ENCODE results near the gene WFDC10A. TPM values are rescaled to one million over a fixed set of nuclear protein-coding genes. Genes with fewer than 3 reads are reported as not detected.
"Not testable (repeated sequence)": the region's sequence is repeated elsewhere in the genome, so short reads cannot be mapped to it uniquely, and the experiment has no call there.

Gene WFDC10A
- total RNA-seq, 1 donor, result not detected

GRCh38 chr20:45630371-45630770 is 832 bp downstream of the WFDC10A start:
- Histone ChIP-seq H3K4me3 (ENCODE audit: low read length) (no peak overlapping the region), H3K9me3 (ENCODE audit: low read depth, low read length) (no peaks in the 10 kb centered on the region), H3K4me1 (ENCODE audit: insufficient read depth, low read length) (no peaks in the 10 kb centered on the region)

GRCh38 chr20:45631184-45631583 is 1.6 kb downstream of the WFDC10A start, which contains the start of gene WFDC9:
TSS of gene WFDC9 (minus strand) at chr20:45631284. CDS start at chr20:45610181, 21,103 bp downstream.
- no peak within 1 kb of the TSS for H3K4me3 ChIP-seq (ENCODE audit: low read length)
- H3K4me1 ChIP-seq (ENCODE audit: insufficient read depth, low read length), result no peaks in the 10 kb centered on the region
- H3K9me3 ChIP-seq (ENCODE audit: low read depth, low read length), result no peaks in the 10 kb centered on the region
- no peaks in the 10 kb centered on the region for H3K27me3 ChIP-seq (ENCODE audit: insufficient read depth, low read length)

More at GRCh38 chr20:45630371-45630770, 832 bp downstream of the WFDC10A start:
- H3K27me3 ChIP-seq (ENCODE audit: insufficient read depth, low read length), result no peaks in the 10 kb centered on the region

GRCh38 chr20:45636513-45636912 is 7.0 kb downstream of the WFDC10A start:
- Histone ChIP-seq H3K27me3 (ENCODE audit: insufficient read depth, low read length) (peaks cover 8% of the 10 kb centered on the region), H3K9me3 (ENCODE audit: low read depth, low read length) (no peaks in the 10 kb centered on the region), H3K4me3 (ENCODE audit: low read length) (no peak overlapping the region), H3K4me1 (ENCODE audit: insufficient read depth, low read length) (no peaks in the 10 kb centered on the region)

GRCh38 chr20:45639687-45640086 is 10.1 kb downstream of the WFDC10A start:
- Histone ChIP-seq H3K4me1 (ENCODE audit: insufficient read depth, low read length) (no peaks in the 10 kb centered on the region), H3K9me3 (ENCODE audit: low read depth, low read length) (no peaks in the 10 kb centered on the region)

GRCh38 chr20:45641076-45641475 is 11.5 kb downstream of the WFDC10A start:
- H3K9me3 ChIP-seq (ENCODE audit: low read depth, low read length); H3K27me3 ChIP-seq (ENCODE audit: insufficient read depth, low read length); H3K4me1 ChIP-seq (ENCODE audit: insufficient read depth, low read length); H3K4me3 ChIP-seq (ENCODE audit: low read length): not testable (repeated sequence)

More at GRCh38 chr20:45639687-45640086, 10.1 kb downstream of the WFDC10A start:
- Histone ChIP-seq H3K27me3 (ENCODE audit: insufficient read depth, low read length) (peaks cover 8% of the 10 kb centered on the region), H3K4me3 (ENCODE audit: low read length) (no peak overlapping the region)

- not testable (repeated sequence) for H3K4me1 ChIP-seq (ENCODE audit: insufficient read depth, low read length); H3K4me3 ChIP-seq (ENCODE audit: low read length); H3K9me3 ChIP-seq (ENCODE audit: low read depth, low read length); H3K27me3 ChIP-seq (ENCODE audit: insufficient read depth, low read length)
Observed at GRCh38 chr20:45645869-45646268, 16.3 kb downstream of the WFDC10A start.

- Histone ChIP-seq H3K4me1 (ENCODE audit: insufficient read depth, low read length) (no peaks in the 10 kb centered on the region), H3K4me3 (ENCODE audit: low read length) (no peak overlapping the region), H3K27me3 (ENCODE audit: insufficient read depth, low read length) (no peaks in the 10 kb centered on the region)
Observed at GRCh38 chr20:45646875-45647274, 17.3 kb downstream of the WFDC10A start.

GRCh38 chr20:45647441-45648050 is 18.0 kb downstream of the WFDC10A start:
- no peaks in the 10 kb centered on the region for H3K4me1 ChIP-seq (ENCODE audit: insufficient read depth, low read length)
- no peaks in the 10 kb centered on the region for H3K27me3 ChIP-seq (ENCODE audit: insufficient read depth, low read length)
- H3K4me3 ChIP-seq (ENCODE audit: low read length), result no peak overlapping the region
- no peaks in the 10 kb centered on the region for H3K9me3 ChIP-seq (ENCODE audit: low read depth, low read length)

More at GRCh38 chr20:45646875-45647274, 17.3 kb downstream of the WFDC10A start:
- H3K9me3 ChIP-seq (ENCODE audit: low read depth, low read length), result no peaks in the 10 kb centered on the region

GRCh38 chr20:45649312-45649863 is 19.8 kb downstream of the WFDC10A start:
- no peaks in the 10 kb centered on the region for H3K4me1 ChIP-seq (ENCODE audit: insufficient read depth, low read length)
- no peaks in the 10 kb centered on the region for H3K9me3 ChIP-seq (ENCODE audit: low read depth, low read length)
- no peaks in the 10 kb centered on the region for H3K27me3 ChIP-seq (ENCODE audit: insufficient read depth, low read length)
- H3K4me3 ChIP-seq (ENCODE audit: low read length), result no peak overlapping the region

- not testable (repeated sequence) for H3K27me3 ChIP-seq (ENCODE audit: insufficient read depth, low read length); H3K9me3 ChIP-seq (ENCODE audit: low read depth, low read length); H3K4me3 ChIP-seq (ENCODE audit: low read length); H3K4me1 ChIP-seq (ENCODE audit: insufficient read depth, low read length)
Observed at GRCh38 chr20:45651726-45652125, 22.2 kb downstream of the WFDC10A start.

- H3K27me3 ChIP-seq (ENCODE audit: insufficient read depth, low read length); H3K4me3 ChIP-seq (ENCODE audit: low read length); H3K4me1 ChIP-seq (ENCODE audit: insufficient read depth, low read length); H3K9me3 ChIP-seq (ENCODE audit: low read depth, low read length): not testable (repeated sequence)
Observed at GRCh38 chr20:45657038-45657437, 27.5 kb downstream of the WFDC10A start.

GRCh38 chr20:45670139-45670538 is 40.6 kb downstream of the WFDC10A start, which contains the start of gene WFDC11:
TSS of gene WFDC11 (minus strand) at chr20:45670239. CDS start at chr20:45650600, 19,639 bp downstream.
- peaks cover 10% of the 10 kb centered on the region for H3K27me3 ChIP-seq (ENCODE audit: insufficient read depth, low read length)
- H3K4me3 ChIP-seq (ENCODE audit: low read length), result no peak within 1 kb of the TSS
- H3K9me3 ChIP-seq (ENCODE audit: low read depth, low read length), result no peaks in the 10 kb centered on the region
- no peaks in the 10 kb centered on the region for H3K4me1 ChIP-seq (ENCODE audit: insufficient read depth, low read length)

- H3K27me3 ChIP-seq (ENCODE audit: insufficient read depth, low read length), result peaks cover 12% of the 10 kb centered on the region
- no peaks in the 10 kb centered on the region for H3K4me1 ChIP-seq (ENCODE audit: insufficient read depth, low read length)
- no peaks in the 10 kb centered on the region for H3K9me3 ChIP-seq (ENCODE audit: low read depth, low read length)
- H3K4me3 ChIP-seq (ENCODE audit: low read length), result no peak overlapping the region
Observed at GRCh38 chr20:45672765-45673164, 43.2 kb downstream of the WFDC10A start.

GRCh38 chr20:45679650-45680049 is 50.1 kb downstream of the WFDC10A start:
- Histone ChIP-seq H3K4me1 (ENCODE audit: insufficient read depth, low read length) (no peaks in the 10 kb centered on the region), H3K9me3 (ENCODE audit: low read depth, low read length) (peaks cover 27% of the 10 kb centered on the region), H3K27me3 (ENCODE audit: insufficient read depth, low read length) (peaks cover 2% of the 10 kb centered on the region), H3K4me3 (ENCODE audit: low read length) (no peak overlapping the region)

Data from mononuclear cell (primary cell).